Central memory CD8-positive, alpha-beta T cell (primary cell): Measurements from ENCODE around the gene RANBP3.
"Not testable (repeated sequence)": the region's sequence is repeated elsewhere in the genome, so short reads cannot be mapped to it uniquely, and the experiment has no call there.

Experiments
- ATAC-seq: fragments of 150-1000 bp; cut with Tn5 transposase; replicated peaks from 2 replicates; pipeline ENCODE4 v1.10.0; 2022; ENCODE audit warnings: mild to moderate bottlenecking, moderate FRiP score, moderate number of reproducible peaks; ENCODE audit not compliant: poor library complexity, severe bottlenecking; ENCODE audit errors: extremely low read depth
- DNase-seq, 2 donors: peaks; one replicate each; pipeline ENCODE4 v3.0.0; 2021; ENCODE audit warnings: low spot score in 2 of 2
- H3K27ac Mint-ChIP-seq: one replicate; pipeline ENCODE4 v1.8.0; 2022; ENCODE audit warnings: low read depth, mild to moderate bottlenecking, moderate library complexity, mixed read lengths
- H3K27me3 Mint-ChIP-seq: one replicate; pipeline ENCODE4 v1.8.0; 2022; ENCODE audit warnings: mixed read lengths
- H3K36me3 Mint-ChIP-seq: one replicate; pipeline ENCODE4 v1.8.0; 2022; ENCODE audit warnings: mild to moderate bottlenecking, moderate library complexity, mixed read lengths; ENCODE audit not compliant: insufficient read depth
- H3K4me1 Mint-ChIP-seq: one replicate; pipeline ENCODE4 v1.8.0; 2022; ENCODE audit warnings: mixed read lengths
- H3K4me3 Mint-ChIP-seq: one replicate; pipeline ENCODE4 v1.8.0; 2022; ENCODE audit warnings: mild to moderate bottlenecking, moderate library complexity, mixed read lengths
- H3K9me3 Mint-ChIP-seq: one replicate; pipeline ENCODE4 v1.8.0; 2022; ENCODE audit warnings: mixed read lengths

Gene RANBP3

GRCh38 chr19:5964816-5965565, 12.9 kb downstream of the RANBP3 start:
- peaks cover 19% of the 10 kb centered on the region for H3K36me3 Mint-ChIP-seq
- ATAC-seq (no peak), DNase-seq (no peak)
- peak overlapping the region; percentile 94 for H3K27ac Mint-ChIP-seq
- no peak overlapping the region for H3K4me3 Mint-ChIP-seq
- no peaks in the 10 kb centered on the region for H3K27me3 Mint-ChIP-seq
- H3K9me3 Mint-ChIP-seq: no peaks in the 10 kb centered on the region
- peaks cover 76% of the 10 kb centered on the region for H3K4me1 Mint-ChIP-seq

- DNase-seq (no peak), ATAC-seq (no peak)
- Mint-ChIP-seq H3K27ac (peak overlapping the region; percentile 94), H3K27me3 (no peaks in the 10 kb centered on the region), H3K36me3 (peaks cover 19% of the 10 kb centered on the region), H3K4me1 (peaks cover 83% of the 10 kb centered on the region), H3K9me3 (no peaks in the 10 kb centered on the region), H3K4me3 (no peak overlapping the region)
These were observed 14.1 kb downstream of the RANBP3 start for GRCh38 chr19:5963855-5964254.

- DNase-seq, H3K27me3 Mint-ChIP-seq, H3K9me3 Mint-ChIP-seq, ATAC-seq: not testable (repeated sequence)
- H3K27ac Mint-ChIP-seq: peak overlapping the region; percentile 94
- peaks cover 17% of the 10 kb centered on the region for H3K36me3 Mint-ChIP-seq
- H3K4me3 Mint-ChIP-seq: peak overlapping the region; percentile 75
- peaks cover 80% of the 10 kb centered on the region for H3K4me1 Mint-ChIP-seq
These were observed 14.7 kb downstream of the RANBP3 start for GRCh38 chr19:5963259-5963658.

DNA sequence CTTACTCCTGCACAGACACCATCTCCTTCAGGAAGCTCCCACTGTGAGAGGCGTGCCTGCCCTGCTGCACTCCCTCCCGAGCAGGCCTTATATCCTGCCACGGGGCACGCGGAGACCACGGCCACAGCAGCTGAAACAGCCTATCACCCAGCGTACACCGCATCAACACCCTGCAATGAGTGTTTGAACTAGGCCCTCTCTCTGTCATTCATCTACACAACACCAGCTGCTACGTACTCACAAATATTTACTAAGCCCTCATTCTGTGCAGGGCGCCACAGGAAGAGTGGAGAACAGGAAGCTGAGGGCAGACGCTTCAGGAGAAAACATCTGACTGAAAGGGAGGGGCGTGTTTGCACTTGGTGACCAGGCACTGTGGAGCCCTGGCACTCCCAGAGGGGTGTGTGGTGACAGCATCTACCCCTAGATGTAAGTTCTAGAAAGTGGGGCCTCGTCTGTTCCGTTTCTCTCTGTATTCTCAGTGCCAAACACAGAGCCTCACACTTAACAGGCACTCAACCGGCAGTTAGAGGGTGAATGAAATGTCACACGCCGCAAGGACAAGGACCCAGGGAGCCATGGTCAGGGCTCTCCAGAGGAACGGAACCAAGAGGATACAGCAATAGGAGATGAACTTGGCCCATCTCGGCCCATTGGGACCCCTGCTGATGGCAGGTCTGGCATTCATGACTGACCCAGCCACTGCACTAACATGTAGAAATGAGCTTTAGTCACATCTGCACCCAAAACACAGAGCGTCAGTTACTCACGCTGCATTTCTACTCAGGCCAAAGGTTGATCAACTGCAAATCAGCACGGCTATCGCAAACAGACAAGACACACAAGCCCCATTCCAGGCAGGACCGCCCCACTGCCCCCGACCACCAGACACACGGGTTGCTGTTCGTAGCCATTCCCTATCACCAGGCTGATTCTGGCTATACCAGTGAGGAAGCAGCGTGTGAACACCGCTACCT, 15.7 kb downstream of the RANBP3 start:
- H3K4me3 Mint-ChIP-seq: peak overlapping the region; percentile 75
- DNase-seq: peak; percentile 43 to 79
- ATAC-seq: peak; percentile 98
- H3K36me3 Mint-ChIP-seq: peaks cover 13% of the 10 kb centered on the region
- H3K27me3 Mint-ChIP-seq: no peaks in the 10 kb centered on the region
- no peaks in the 10 kb centered on the region for H3K9me3 Mint-ChIP-seq
- peaks cover 80% of the 10 kb centered on the region for H3K4me1 Mint-ChIP-seq
- peak overlapping the region; percentile 94 for H3K27ac Mint-ChIP-seq

- not testable (repeated sequence) for H3K27me3 Mint-ChIP-seq, H3K9me3 Mint-ChIP-seq, DNase-seq
- peak overlapping the region; percentile 94 for H3K27ac Mint-ChIP-seq
- H3K4me3 Mint-ChIP-seq: peak overlapping the region; percentile 75
- H3K36me3 Mint-ChIP-seq: peaks cover 12% of the 10 kb centered on the region
- peaks cover 81% of the 10 kb centered on the region for H3K4me1 Mint-ChIP-seq
- ATAC-seq: peak; percentile 13
These were observed 16.3 kb downstream of the RANBP3 start for GRCh38 chr19:5961641-5961968.

DNA sequence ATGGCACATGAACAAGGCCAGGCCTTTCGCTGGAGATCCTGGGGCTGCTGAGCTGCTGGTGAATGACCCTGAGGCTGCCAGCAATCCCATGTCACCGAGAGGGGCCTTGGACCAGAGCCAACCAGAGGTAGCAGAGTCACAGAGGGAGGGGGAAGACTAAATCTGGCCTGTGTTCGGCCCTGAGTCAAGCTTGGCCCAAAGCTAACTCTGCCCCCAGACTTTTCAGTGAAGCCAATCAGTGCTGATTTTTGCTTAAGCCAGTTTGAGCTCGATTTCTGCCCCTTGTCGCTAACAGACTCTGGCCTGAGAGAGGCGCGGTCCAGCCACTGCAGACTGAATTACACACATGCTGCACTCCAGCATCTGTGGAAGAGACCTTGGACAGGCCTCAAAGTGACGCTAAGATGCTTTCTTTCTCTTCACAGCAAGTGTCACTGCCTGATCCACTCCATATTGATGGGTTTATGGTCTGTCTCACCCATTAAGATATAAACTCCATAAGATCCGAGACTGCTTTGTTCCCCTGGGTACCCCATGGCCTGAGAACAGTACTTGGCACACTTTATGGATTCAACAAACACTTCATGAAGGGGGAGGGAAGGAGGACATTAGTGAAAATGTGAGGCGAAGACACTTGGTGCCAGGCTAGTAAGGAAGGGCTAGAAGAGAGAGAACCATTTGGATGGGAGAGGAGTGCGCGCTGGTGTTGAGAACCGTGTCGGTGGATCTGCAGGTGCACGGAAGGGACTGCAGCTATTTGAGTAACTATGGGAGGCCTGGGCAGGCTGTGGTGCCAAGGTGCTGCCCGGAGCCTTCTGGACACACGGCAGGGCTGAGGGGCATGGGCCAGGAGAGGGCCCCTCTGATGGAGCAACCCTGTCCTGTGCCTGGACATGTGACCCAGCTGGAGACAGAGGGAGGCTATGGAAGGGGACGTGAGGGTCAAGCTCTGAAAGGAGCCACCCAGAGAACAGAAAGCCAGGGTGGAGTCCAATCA, 17.6 kb downstream of the RANBP3 start:
- Mint-ChIP-seq H3K4me1 (peaks cover 80% of the 10 kb centered on the region), H3K27me3 (no peaks in the 10 kb centered on the region), H3K27ac (peak overlapping the region; percentile 94), H3K9me3 (no peaks in the 10 kb centered on the region), H3K36me3 (peaks cover 12% of the 10 kb centered on the region), H3K4me3 (peak overlapping the region; percentile 75)
- no peak for ATAC-seq
- DNase-seq: no peak

- H3K4me3 Mint-ChIP-seq: no peak overlapping the region
- H3K36me3 Mint-ChIP-seq: peaks cover 12% of the 10 kb centered on the region
- ATAC-seq: no peak
- no peak for DNase-seq
- no peaks in the 10 kb centered on the region for H3K27me3 Mint-ChIP-seq
- H3K27ac Mint-ChIP-seq: peak overlapping the region; percentile 94
- H3K4me1 Mint-ChIP-seq: peaks cover 74% of the 10 kb centered on the region
- H3K9me3 Mint-ChIP-seq: no peaks in the 10 kb centered on the region
These were observed 18.5 kb downstream of the RANBP3 start for GRCh38 chr19:5959260-5960004.

GRCh38 chr19:5958851-5959122, 19.2 kb downstream of the RANBP3 start:
- ATAC-seq (no peak), DNase-seq (no peak)
- H3K4me1 Mint-ChIP-seq: peaks cover 74% of the 10 kb centered on the region
- no peaks in the 10 kb centered on the region for H3K27me3 Mint-ChIP-seq
- H3K27ac Mint-ChIP-seq: peak overlapping the region; percentile 94
- no peak overlapping the region for H3K4me3 Mint-ChIP-seq
- H3K36me3 Mint-ChIP-seq: peaks cover 14% of the 10 kb centered on the region
- H3K9me3 Mint-ChIP-seq: no peaks in the 10 kb centered on the region

DNA sequence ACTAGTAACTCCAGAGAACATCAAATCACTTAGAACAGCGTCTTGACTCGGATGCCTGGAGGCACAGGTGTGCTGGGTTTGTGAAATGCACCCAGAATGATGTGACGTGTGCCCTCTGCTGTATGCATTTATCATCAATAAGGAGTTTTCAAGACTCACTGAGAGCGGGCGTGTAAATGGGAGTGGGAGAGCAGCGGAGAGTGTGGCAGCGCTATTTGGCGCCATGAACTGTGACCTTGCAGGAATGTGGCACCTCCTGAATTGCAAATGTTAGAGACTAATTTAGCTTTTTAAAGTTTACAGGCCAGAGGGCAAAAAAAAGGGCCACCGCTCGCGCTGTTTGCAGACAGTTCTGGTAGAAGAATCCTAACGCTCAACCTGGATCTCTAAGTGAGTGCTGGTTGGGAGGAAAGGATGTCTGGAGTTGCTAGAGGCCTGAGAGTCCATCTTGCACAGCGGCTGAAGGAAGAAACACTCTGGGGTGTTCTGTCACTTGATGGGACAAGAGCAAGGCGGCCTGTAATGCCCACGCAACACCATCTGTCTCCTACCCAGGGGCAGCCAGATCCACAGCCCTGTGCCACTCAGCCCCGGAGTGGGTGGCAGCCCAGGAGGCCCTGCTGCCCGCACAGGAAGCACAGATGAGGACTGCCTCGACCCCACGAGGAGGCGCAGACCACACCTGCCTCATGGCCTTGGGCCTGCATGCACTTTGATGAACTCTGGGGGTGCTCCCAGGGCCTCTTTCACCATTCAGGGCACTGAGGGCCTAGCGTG, 19.7 kb downstream of the RANBP3 start:
- Mint-ChIP-seq H3K27me3 (no peaks in the 10 kb centered on the region), H3K36me3 (peaks cover 14% of the 10 kb centered on the region), H3K4me1 (peaks cover 76% of the 10 kb centered on the region), H3K9me3 (no peaks in the 10 kb centered on the region), H3K4me3 (no peak overlapping the region), H3K27ac (peak overlapping the region; percentile 94)
- no peak for ATAC-seq
- DNase-seq: no peak

GRCh38 chr19:5957170-5957569, 20.8 kb downstream of the RANBP3 start:
- Mint-ChIP-seq H3K9me3 (no peaks in the 10 kb centered on the region), H3K36me3 (peaks cover 11% of the 10 kb centered on the region), H3K27ac (no peak overlapping the region), H3K4me1 (peaks cover 77% of the 10 kb centered on the region), H3K27me3 (no peaks in the 10 kb centered on the region), H3K4me3 (peak overlapping the region; percentile 31)
- DNase-seq (no peak), ATAC-seq (no peak)

GRCh38 chr19:5956728-5957127, 21.2 kb downstream of the RANBP3 start:
- Mint-ChIP-seq H3K4me1 (peaks cover 75% of the 10 kb centered on the region), H3K9me3 (no peaks in the 10 kb centered on the region), H3K27me3 (no peaks in the 10 kb centered on the region), H3K4me3 (peak overlapping the region; percentile 31), H3K27ac (peak overlapping the region; percentile 57), H3K36me3 (peaks cover 9% of the 10 kb centered on the region)
- DNase-seq: no peak
- ATAC-seq: no peak
